Measurements from ENCODE around the gene PANK4. TPM values are rescaled to one million over a fixed set of nuclear protein-coding genes. Genes with fewer than 3 reads are reported as not detected.
"Not testable (repeated sequence)": the region's sequence is repeated elsewhere in the genome, so short reads cannot be mapped to it uniquely, and the experiment has no call there.

PANK4 gene
- total RNA-seq: 19.7 TPM
- polyA plus RNA-seq (ENCODE audit: insufficient read depth in 1 of 8, insufficient read length in 8 of 8, low replicate concordance in 1 of 8): 10 to 100 TPM; 20.3 to 30.2 (median 23.7) TPM
- long read RNA-seq, donor 1: 0 reads
- long read RNA-seq, donor 2: 0 reads
- long read RNA-seq, donor 3, transcript PANK4-201 (19 exons, 2,677 nt): major isoform, 9 of 10 reads
- long read RNA-seq, donor 3, partial matches to known transcripts: 0 of 10 reads
- long read RNA-seq, donor 3, other reads (novel, unspliced or antisense): 0 of 10 reads
- long read RNA-seq, donor 4, partial matches to known transcripts: 0 of 1 reads
- long read RNA-seq, donor 4, other reads (novel, unspliced or antisense): 0 of 1 reads
- long read RNA-seq, donor 5, partial matches to known transcripts: 6 of 10 reads
- long read RNA-seq, donor 5, other reads (novel, unspliced or antisense): 0 of 10 reads
- long read RNA-seq, donor 6, partial matches to known transcripts: 6 of 9 reads
- long read RNA-seq, donor 6, other reads (novel, unspliced or antisense): 0 of 9 reads
- long read RNA-seq, donor 7, transcript PANK4-201 (19 exons, 2,677 nt): major isoform, 5 of 5 reads
- long read RNA-seq, donor 7, partial matches to known transcripts: 0 of 5 reads
- long read RNA-seq, donor 7, other reads (novel, unspliced or antisense): 0 of 5 reads
- long read RNA-seq, donor 8: 0 reads
- long read RNA-seq, donor 9, partial matches to known transcripts: 0 of 3 reads
- long read RNA-seq, donor 9, other reads (novel, unspliced or antisense): 0 of 3 reads
- long read RNA-seq, donor 10, partial matches to known transcripts: 6 of 8 reads
- long read RNA-seq, donor 10, other reads (novel, unspliced or antisense): 0 of 8 reads
- long read RNA-seq, donor 11, partial matches to known transcripts: 0 of 3 reads
- long read RNA-seq, donor 11, other reads (novel, unspliced or antisense): 0 of 3 reads

DNA sequence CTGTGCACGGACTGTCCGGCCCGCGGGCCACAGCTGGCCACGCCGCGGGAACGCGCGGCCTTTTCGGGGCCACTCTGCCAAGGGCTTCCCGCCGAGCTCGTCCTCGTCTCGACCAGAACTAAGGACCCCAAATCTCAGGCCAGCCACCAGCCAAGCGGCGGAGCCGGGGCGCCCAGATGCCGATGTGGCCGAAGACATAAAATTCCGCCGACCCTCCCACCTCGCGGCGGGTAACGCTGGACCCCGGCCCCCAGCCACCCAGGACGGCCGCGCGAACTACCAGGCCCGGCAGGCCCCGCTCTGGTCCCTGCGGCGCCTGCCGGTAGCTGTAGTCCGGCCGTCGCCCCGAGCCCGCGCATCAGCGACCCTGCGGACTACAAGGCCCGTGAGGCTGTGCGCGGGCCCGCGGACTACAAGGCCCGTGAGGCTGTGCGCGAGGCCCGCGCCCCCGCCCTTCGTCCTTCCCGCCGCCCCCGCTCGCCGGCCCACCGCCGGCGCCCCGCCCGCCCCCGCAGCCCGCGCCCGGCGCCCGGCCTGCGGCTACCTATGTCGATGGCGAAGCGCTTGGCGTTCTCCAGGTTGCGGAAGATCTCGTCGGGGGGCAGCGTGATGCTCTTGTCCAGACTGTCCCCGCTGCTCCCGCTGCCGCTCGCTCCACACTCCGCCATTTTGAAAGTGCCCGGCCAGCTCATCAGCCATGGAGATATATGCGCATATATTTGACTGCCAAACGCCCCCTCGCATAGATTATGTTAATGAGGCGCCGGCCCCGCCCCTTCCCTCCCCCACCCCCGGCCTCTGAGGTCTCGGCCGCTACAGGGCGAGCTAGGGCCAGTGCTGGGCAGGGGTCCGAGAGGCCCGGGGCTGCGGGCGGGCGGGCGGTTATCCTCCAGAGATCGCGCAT is at the start of gene PANK4:
Gene PANK4 (minus strand): TSS at position 677 of the 904 bp plus-strand sequence. CDS start 9 bp downstream, at position 668.
- WGBS (ENCODE audit: insufficient coverage): under 1% methylated on average over 96 of the region's 107 CpGs
- H3K36me3 ChIP-seq (ENCODE audit: control insufficient read depth, insufficient read depth, low read length): peaks cover 7% of the 10 kb centered on the region
- peaks cover 64% of the 10 kb centered on the region for H3K4me1 ChIP-seq (ENCODE audit: control insufficient read depth, insufficient read depth, low read length)
- H3K4me3 ChIP-seq (ENCODE audit: low read length): peak within 1 kb of the TSS; percentile 91
- no peaks in the 10 kb centered on the region for H3K9me3 ChIP-seq (replicated peaks; ENCODE audit: control insufficient read depth, low read depth, low read length)
- peaks cover 31% of the 10 kb centered on the region for H3K27me3 ChIP-seq (ENCODE audit: control insufficient read depth, insufficient read depth, low read length)
- DNase-seq: peak; percentile 98
- peak within 1 kb of the TSS; percentile 78 for H3K27ac ChIP-seq (ENCODE audit: low read length)

DNA sequence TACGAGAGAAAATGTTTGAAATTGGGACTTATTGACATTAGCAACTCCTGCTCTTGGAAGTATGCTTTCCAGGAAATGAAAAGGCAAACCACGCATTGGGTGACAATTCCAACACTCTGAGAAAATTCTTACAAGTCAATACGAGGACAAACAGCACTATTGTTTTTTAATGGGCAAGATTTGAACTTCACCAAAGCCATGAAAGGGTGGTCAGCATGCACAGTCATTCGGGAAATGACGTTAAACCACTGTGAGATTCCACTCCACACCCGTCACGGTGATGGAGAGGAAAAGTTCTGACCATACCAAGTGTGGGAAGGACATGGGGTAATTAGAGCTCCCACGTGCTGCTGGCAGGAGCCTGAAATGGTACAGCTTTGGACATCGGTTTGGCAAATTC is 48.0 kb upstream of the PANK4 start:
- no peak overlapping the region for H3K4me3 ChIP-seq (ENCODE audit: low read length)
- H3K27me3 ChIP-seq (ENCODE audit: control insufficient read depth, insufficient read depth, low read length): peaks cover 6% of the 10 kb centered on the region
- peaks cover 3% of the 10 kb centered on the region for H3K9me3 ChIP-seq (replicated peaks; ENCODE audit: control insufficient read depth, low read depth, low read length)
- no peak overlapping the region for H3K27ac ChIP-seq (ENCODE audit: low read length)
- H3K4me1 ChIP-seq (ENCODE audit: control insufficient read depth, insufficient read depth, low read length): peaks cover 17% of the 10 kb centered on the region
- H3K36me3 ChIP-seq (ENCODE audit: control insufficient read depth, insufficient read depth, low read length): no peaks in the 10 kb centered on the region
- DNase-seq: no peak
- WGBS (ENCODE audit: insufficient coverage): 73% methylated on average over 7 of the region's 9 CpGs

DNA sequence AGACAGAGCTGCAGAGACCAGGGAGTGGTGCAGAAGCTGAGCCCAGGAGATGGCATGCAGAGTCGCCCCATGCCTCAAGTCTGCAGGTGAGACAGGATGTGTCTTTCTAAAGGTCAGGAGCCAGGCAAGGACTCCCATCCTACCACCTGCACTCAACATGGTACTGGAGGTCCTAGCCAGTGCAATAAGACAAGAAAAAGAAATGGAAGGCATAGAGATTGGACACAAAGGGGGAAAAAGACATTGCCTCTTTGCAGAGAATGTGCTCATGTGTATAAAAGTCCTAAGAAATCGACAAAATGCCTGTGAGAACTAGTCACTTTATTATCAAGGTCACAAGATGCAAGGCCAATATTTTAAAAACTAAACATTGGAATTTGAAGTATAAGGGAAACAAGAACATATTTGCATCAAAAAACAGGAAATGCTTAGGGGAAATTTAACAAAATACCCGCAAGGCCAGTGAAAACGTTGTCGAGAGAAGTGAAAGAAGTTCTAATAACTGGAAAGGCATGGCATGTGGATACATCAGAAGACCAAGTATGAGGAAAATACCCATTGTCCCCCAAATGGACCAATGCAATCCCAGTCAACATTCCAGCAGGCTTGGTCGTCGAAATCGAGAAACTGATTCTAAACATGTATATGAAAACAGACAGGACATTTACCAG is 47.0 kb upstream of the PANK4 start:
- H3K27me3 ChIP-seq (ENCODE audit: control insufficient read depth, insufficient read depth, low read length): peaks cover 6% of the 10 kb centered on the region
- no peak for DNase-seq
- WGBS (ENCODE audit: insufficient coverage): no CpG with 5 or more reads among the region's 8 CpGs
- H3K4me3 ChIP-seq (ENCODE audit: low read length): no peak overlapping the region
- no peak overlapping the region for H3K27ac ChIP-seq (ENCODE audit: low read length)
- peaks cover 16% of the 10 kb centered on the region for H3K4me1 ChIP-seq (ENCODE audit: control insufficient read depth, insufficient read depth, low read length)
- H3K9me3 ChIP-seq (replicated peaks; ENCODE audit: control insufficient read depth, low read depth, low read length): peaks cover 3% of the 10 kb centered on the region
- no peaks in the 10 kb centered on the region for H3K36me3 ChIP-seq (ENCODE audit: control insufficient read depth, insufficient read depth, low read length)

GRCh38 chr1:2571348-2571747 is 45.0 kb upstream of the PANK4 start:
- 88% methylated on average over 5 of the region's 9 CpGs for WGBS (ENCODE audit: insufficient coverage)
- Histone ChIP-seq H3K27ac (ENCODE audit: low read length) (no peak overlapping the region), H3K4me1 (ENCODE audit: control insufficient read depth, insufficient read depth, low read length) (peaks cover 6% of the 10 kb centered on the region), H3K27me3 (ENCODE audit: control insufficient read depth, insufficient read depth, low read length) (peaks cover 6% of the 10 kb centered on the region), H3K36me3 (ENCODE audit: control insufficient read depth, insufficient read depth, low read length) (no peaks in the 10 kb centered on the region), H3K4me3 (ENCODE audit: low read length) (no peak overlapping the region), H3K9me3 (replicated peaks; ENCODE audit: control insufficient read depth, low read depth, low read length) (peaks cover 3% of the 10 kb centered on the region)
- no peak for DNase-seq

DNA sequence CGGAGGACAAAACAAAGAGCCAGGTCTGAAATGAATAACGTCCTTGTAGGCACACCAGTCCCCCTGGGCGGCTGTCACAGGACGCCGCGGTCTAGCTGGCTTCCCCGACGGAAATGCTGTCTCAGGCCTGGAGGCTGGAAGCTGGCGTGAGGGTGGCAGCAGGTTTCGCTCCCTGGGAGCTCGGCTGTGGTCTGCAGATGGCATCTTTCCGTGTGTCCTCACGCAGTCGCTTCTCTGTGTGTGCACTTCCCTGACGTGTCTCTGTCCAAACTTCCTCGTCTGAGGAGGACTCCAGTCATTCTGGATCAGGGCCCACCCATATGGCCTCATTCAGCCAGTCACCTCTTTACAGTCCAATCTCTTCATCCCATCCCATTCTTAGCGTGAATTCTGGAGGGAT is 43.9 kb upstream of the PANK4 start:
- WGBS (ENCODE audit: insufficient coverage): 72% methylated on average over 16 of the region's 17 CpGs
- peaks cover 3% of the 10 kb centered on the region for H3K9me3 ChIP-seq (replicated peaks; ENCODE audit: control insufficient read depth, low read depth, low read length)
- H3K4me3 ChIP-seq (ENCODE audit: low read length): no peak overlapping the region
- DNase-seq: no peak
- no peaks in the 10 kb centered on the region for H3K36me3 ChIP-seq (ENCODE audit: control insufficient read depth, insufficient read depth, low read length)
- no peak overlapping the region for H3K27ac ChIP-seq (ENCODE audit: low read length)
- peaks cover 8% of the 10 kb centered on the region for H3K27me3 ChIP-seq (ENCODE audit: control insufficient read depth, insufficient read depth, low read length)
- H3K4me1 ChIP-seq (ENCODE audit: control insufficient read depth, insufficient read depth, low read length): no peaks in the 10 kb centered on the region

DNA sequence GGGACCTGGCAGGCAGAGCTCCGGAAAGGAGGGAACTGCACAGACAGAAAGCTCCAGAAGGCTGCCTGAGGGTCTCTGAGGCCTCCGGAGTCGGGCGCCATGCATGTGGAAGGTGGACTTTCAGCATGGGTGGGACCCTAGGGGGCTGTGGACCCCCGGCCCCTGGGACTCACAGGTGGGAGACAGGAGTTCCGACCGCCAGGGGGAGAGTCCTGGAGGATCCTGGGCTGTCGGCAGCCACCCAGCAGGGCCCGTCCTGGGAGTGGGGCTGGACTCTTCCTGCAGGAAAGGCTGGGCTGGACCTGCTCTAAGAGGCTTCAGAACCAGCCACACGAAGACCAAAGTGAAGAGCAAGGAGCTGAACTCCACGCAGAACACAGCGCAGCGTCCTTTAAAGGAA is 43.3 kb upstream of the PANK4 start:
- not testable (repeated sequence) for H3K4me1 ChIP-seq (ENCODE audit: control insufficient read depth, insufficient read depth, low read length); H3K36me3 ChIP-seq (ENCODE audit: control insufficient read depth, insufficient read depth, low read length); H3K9me3 ChIP-seq (replicated peaks; ENCODE audit: control insufficient read depth, low read depth, low read length); H3K4me3 ChIP-seq (ENCODE audit: low read length); DNase-seq; H3K27me3 ChIP-seq (ENCODE audit: control insufficient read depth, insufficient read depth, low read length); H3K27ac ChIP-seq (ENCODE audit: low read length)
- 80% methylated on average over 5 of the region's 13 CpGs for WGBS (ENCODE audit: insufficient coverage)

DNA sequence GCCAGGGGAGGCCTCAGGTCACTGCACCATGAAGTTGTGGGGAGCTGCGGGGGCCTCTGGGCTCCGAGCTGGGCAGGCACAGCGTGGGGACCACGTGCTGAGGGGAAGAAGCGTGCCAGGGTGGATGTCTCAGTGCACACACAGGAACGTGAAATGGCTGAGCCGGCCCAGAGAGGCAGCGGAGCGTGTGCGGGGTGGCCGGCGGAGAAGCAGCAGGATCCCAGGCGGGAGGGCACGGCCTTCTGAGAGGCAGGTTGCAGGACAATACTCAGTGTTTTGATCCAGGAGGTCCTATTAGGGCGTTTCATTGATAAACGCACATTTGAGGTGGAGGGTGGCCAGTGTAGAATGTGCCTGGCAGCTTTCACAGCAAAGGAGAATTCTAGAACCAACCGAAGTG is 42.7 kb upstream of the PANK4 start:
- no peaks in the 10 kb centered on the region for H3K36me3 ChIP-seq (ENCODE audit: control insufficient read depth, insufficient read depth, low read length)
- H3K27ac ChIP-seq (ENCODE audit: low read length): no peak overlapping the region
- no peaks in the 10 kb centered on the region for H3K4me1 ChIP-seq (ENCODE audit: control insufficient read depth, insufficient read depth, low read length)
- peaks cover 3% of the 10 kb centered on the region for H3K9me3 ChIP-seq (replicated peaks; ENCODE audit: control insufficient read depth, low read depth, low read length)
- WGBS (ENCODE audit: insufficient coverage): 88% methylated on average over 12 of the region's 17 CpGs
- DNase-seq: no peak
- no peak overlapping the region for H3K4me3 ChIP-seq (ENCODE audit: low read length)
- H3K27me3 ChIP-seq (ENCODE audit: control insufficient read depth, insufficient read depth, low read length): peaks cover 8% of the 10 kb centered on the region

- H3K4me3 ChIP-seq (ENCODE audit: low read length); H3K9me3 ChIP-seq (replicated peaks; ENCODE audit: control insufficient read depth, low read depth, low read length); DNase-seq; H3K27ac ChIP-seq (ENCODE audit: low read length); H3K27me3 ChIP-seq (ENCODE audit: control insufficient read depth, insufficient read depth, low read length); H3K36me3 ChIP-seq (ENCODE audit: control insufficient read depth, insufficient read depth, low read length); H3K4me1 ChIP-seq (ENCODE audit: control insufficient read depth, insufficient read depth, low read length): not testable (repeated sequence)
- WGBS (ENCODE audit: insufficient coverage): 52% methylated on average over 2 of the region's 17 CpGs
Observed at GRCh38 chr1:2568187-2568816, 41.9 kb upstream of the PANK4 start.

DNA sequence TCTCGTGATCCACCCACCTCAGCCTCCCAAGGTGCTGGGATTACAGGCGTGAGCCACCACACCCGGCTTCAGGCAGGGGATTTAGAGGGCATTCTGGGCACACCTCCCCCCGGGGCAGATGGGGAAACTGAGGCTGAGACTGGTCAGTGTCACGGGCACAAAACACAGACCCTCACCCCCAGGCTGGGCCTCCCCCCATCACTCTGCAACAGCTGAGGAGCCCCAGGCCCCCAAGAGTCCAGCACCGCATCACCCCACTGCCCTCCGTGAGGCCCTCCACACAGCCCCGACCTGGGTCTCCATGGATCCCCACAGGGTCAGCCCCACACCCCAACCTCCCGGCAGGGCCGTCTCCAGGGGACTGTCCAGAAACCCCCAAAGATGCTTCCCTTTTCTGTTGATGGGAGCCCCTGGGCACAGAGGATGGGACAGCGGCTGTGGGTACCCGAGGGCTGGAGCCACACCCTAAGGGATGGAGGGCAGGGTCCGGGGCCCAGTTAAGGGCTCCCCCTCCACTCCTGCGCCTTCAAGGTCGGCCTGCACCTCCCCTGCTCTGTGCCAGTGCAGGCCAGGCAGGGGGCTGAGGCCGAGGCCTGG is 40.8 kb upstream of the PANK4 start:
- Histone ChIP-seq H3K27me3 (ENCODE audit: control insufficient read depth, insufficient read depth, low read length) (peaks cover 2% of the 10 kb centered on the region), H3K36me3 (ENCODE audit: control insufficient read depth, insufficient read depth, low read length) (peaks cover 2% of the 10 kb centered on the region), H3K4me1 (ENCODE audit: control insufficient read depth, insufficient read depth, low read length) (no peaks in the 10 kb centered on the region), H3K9me3 (replicated peaks; ENCODE audit: control insufficient read depth, low read depth, low read length) (no peaks in the 10 kb centered on the region), H3K27ac (ENCODE audit: low read length) (no peak overlapping the region), H3K4me3 (ENCODE audit: low read length) (no peak overlapping the region)
- DNase-seq: no peak
- WGBS (ENCODE audit: insufficient coverage): 84% methylated on average over 15 of the region's 16 CpGs
